Bone marrow (tissue), 2 donors: ENCODE measurements around the gene PICALM.

Experiments used
- DNase-seq, 2 donors: peaks; one replicate each; lab custom pipeline; 2025; lab: John Stamatoyannopoulos, UW

Gene PICALM

GRCh38 chr11:86047275-86047991, 21.5 kb downstream of the PICALM start:
- no peak for DNase-seq

- no peak for DNase-seq
These were observed 22.8 kb downstream of the PICALM start for GRCh38 chr11:86046116-86046515.

GRCh38 chr11:86043765-86044503, 24.9 kb downstream of the PICALM start:
- no peak for DNase-seq

DNA sequence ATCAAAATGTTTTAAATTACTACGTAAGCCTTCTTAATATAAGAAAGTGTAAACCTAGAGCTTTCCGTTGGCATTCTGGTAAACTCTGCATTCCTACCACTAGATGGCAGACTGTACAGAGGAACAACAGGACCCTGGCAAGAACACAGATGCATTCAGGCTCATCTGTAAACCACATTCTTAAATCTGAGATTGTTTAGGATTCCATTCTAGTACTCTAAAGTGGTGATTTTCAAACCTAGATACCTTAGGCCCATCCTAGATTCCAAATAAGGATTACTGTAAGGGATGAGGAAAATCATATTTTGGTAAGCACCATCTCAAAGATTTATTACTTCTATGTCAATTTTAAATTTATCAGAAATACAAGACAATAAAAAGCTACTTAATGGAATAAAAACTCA, 26.9 kb downstream of the PICALM start:
- DNase-seq: peak in 1 of 2 donors; percentile 68

DNA sequence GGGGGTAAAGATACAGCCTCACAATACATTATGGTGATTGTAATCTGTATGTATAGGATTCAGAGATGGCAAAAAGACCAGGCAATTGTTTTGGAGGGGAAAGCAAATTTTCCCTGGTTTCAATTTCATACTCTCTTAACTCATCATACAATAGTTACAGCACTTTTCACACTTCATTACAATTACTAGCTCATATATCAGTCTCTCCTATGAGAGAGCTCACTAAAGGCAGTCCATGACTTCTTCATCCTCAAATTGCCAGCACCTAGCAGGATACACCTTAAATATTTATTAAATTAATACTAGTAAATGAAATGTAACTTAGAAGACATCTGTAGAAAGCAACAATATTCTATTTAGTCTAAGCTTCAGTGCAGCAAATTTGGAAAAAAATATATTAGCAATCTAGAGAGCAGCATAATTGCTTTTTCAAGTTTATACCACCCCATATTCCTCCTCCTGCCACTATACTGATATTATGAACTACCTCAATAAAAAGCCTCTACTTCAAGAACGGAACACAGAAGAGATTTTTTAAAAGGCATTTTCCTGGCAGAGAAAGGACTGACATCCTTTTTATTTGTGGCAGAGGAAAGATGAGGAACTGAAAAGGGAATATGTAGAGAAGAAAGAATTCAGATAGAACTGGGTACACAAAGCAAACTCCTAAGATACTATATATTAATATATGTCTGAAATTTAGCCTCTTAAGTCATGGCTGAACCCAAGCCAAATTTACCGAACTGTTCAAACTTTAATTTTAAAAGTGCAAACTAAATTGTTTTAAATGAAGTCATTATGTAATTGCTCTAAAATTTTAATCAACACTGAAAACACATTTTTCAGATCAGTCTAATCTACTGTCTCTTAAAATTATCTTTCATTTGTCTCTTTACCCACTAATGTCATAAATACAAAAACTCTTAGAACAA, 27.7 kb downstream of the PICALM start:
- DNase-seq: no peak

- no peak for DNase-seq
These were observed 29.8 kb downstream of the PICALM start for GRCh38 chr11:86039094-86039493.

- no peak for DNase-seq
These were observed 31.1 kb downstream of the PICALM start for GRCh38 chr11:86037743-86038142.

DNA sequence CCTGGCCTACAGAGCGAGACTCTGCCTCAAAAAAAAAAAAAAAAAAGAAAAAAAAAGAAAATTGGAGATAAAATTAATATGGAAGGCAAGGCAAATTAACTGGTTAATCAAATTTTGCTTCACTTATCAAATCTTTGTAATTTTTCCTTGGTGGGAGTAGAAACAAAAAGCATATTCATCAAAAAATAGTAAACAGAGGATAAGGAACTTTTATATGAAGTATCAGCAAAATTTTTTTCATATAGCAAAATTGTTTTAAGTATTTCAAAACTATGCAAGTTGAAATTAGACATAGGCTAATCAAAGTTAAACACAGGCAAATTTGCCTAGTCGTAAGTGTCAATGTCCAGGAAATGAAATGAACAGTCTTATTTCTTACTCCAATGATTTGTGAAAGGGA, 33.0 kb downstream of the PICALM start:
- no peak for DNase-seq

- DNase-seq: no peak
These were observed 33.7 kb downstream of the PICALM start for GRCh38 chr11:86035164-86035563.

DNA sequence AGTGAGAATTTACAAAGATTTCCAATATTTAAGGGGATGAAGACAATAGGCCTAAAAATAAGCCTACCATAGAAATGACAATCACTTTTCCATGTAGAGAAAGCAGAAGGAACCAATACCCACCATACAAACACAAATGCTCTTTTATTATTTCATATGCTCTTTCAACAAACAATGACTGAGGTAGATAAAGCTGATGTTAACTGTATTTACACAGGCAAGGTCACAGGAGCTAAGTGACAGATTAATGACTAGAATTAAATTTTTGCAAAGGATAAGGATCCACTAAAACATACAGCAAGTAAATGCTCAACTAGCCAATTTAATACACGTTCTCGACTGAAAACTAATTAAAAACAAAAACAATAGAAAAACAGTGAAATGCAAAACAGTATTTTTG, 34.2 kb downstream of the PICALM start:
- DNase-seq: no peak

GRCh38 chr11:86021377-86021776, 47.5 kb downstream of the PICALM start:
- peak in 1 of 2 donors; percentile 67 for DNase-seq

DNA sequence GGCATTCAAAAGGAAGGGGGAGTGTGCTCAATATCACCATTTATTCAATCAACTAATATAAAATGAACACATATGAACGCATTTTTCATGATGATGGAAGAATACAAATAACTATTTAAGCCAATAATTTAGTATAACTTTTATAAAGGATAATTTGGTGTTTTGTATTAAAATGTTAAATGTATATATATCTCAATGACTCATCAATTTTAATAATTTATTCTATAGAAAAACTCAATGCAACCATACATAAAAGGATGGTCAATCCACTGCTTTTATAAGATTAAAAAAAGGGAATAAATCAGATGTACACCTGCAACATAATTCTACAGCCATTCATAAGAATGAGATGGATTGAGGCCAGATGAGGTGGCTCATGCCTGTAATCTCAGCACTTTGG, 50.6 kb downstream of the PICALM start:
- no peak for DNase-seq

- DNase-seq: no peak
These were observed 52.4 kb downstream of the PICALM start for GRCh38 chr11:86016451-86016850.

DNA sequence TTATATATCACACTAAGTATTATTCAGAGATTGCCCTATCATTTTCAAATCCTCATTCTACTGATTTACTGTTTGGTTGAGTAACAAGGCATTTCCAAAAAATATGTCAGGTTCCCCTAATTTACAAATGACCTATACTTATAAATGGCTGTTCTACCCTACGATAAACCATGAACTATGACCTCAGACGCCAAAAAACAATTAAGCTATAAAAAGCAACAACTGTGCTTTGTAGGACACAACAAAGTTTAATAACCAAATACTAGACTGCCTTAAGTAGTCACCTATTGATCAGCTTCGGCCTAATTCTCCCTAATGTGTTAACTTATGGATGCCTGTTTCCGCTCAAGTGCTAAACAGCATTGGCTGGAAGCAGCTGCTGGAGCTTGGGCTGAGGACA, 53.2 kb downstream of the PICALM start:
- no peak for DNase-seq

GRCh38 chr11:86014221-86014620, 54.7 kb downstream of the PICALM start:
- no peak for DNase-seq

GRCh38 chr11:86013713-86014112, 55.2 kb downstream of the PICALM start:
- no peak for DNase-seq

- no peak for DNase-seq
These were observed 57.7 kb downstream of the PICALM start for GRCh38 chr11:86011175-86011574.

GRCh38 chr11:86003654-86004053, 65.2 kb downstream of the PICALM start:
- DNase-seq: no peak

GRCh38 chr11:86002431-86002830, 66.5 kb downstream of the PICALM start:
- DNase-seq: no peak

DNA sequence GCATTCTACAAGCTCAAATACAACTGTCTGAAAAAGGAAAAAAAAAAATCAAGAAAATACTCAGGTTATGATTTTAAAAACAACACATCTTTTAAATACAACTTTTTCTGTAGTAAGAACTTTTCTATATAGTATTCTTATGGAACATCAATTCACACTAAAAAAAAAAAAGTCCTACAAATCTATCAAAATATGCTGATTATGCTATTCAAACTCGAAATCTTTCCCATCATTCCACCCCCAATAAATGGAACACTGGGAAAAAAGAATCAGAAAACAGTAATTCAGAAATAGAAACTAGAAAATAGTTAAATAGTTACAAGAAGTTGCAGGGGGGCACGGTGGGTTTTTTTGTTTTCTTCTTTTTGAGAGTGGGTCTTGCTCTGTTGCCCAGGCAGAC, 77.4 kb downstream of the PICALM start:
- DNase-seq: no peak

GRCh38 chr11:85989746-85990145, 79.1 kb downstream of the PICALM start:
- no peak for DNase-seq

GRCh38 chr11:85988780-85989179, 80.1 kb downstream of the PICALM start:
- no peak for DNase-seq

DNA sequence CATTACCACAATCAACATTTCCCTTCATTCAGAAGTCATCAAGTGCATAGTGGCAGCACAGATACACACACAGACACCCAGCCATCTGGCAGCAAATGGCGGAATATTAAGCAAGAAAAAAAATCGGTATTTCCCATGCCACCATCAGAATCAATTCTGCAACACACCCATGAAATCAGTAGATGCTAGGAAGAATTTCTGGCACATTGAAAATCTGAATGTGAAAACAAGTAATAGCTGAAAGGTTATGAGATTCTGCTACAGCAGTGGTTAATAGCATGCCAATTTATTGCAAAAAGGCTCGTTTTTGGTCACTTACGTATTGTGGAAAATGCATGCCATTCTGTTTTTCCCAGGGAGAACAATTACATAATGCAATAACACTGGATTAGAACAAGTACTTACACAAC, 91.1 kb downstream of the PICALM start:
- no peak for DNase-seq
